Measurements from ENCODE around the gene SORCS3. TPM values are rescaled to one million over a fixed set of nuclear protein-coding genes. Genes with fewer than 3 reads are reported as not detected.

Gene SORCS3
- total and polyA plus RNA-seq, 2 of the 13 experiments (the other 11 are each of a cell fraction or from before 2014, with no cell fraction given) = 0.07 TPM; not detected in 1

- Histone ChIP-seq H3K27ac (ENCODE audit: extremely low read length, insufficient read depth, low read length) (no peak overlapping the region), H3K4me2 (ENCODE audit: low read depth, low read length) (no peak overlapping the region), H3K4me1 (ENCODE audit: insufficient read depth, low read length) (no peaks in the 10 kb centered on the region), H2AFZ (ENCODE audit: low read length) (no peak overlapping the region), H3K36me3 (replicated peaks in 1 of 2; ENCODE audit: control insufficient read depth in 1 of 2, insufficient read depth in 2 of 2, low read length in 2 of 2) (no peaks in the 10 kb centered on the region), H4K20me1 (ENCODE audit: insufficient read depth, low read length) (no peaks in the 10 kb centered on the region), H3K79me2 (ENCODE audit: insufficient read depth, low read length) (no peaks in the 10 kb centered on the region), H3K4me3 (replicated peaks in 1 of 3; ENCODE audit: insufficient read depth in 1 of 3, low read depth in 2 of 3, low read length in 3 of 3) (no peak overlapping the region), H3K27me3 (ENCODE audit: control insufficient read depth in 1 of 2, insufficient read depth in 2 of 2, low read length in 2 of 2) (no peaks in the 10 kb centered on the region), H3K9me3 (ENCODE audit: low read length) (peaks cover 87% of the 10 kb centered on the region), H3K9ac (ENCODE audit: insufficient read depth, low read depth, low read length) (no peak overlapping the region)
- CTCF ChIA-PET (ENCODE audit: low intra/inter-chr PET ratio, low total read pairs) = no interaction called here
- no peak for DNase-seq (ENCODE audit: low spot score)
- POLR2A ChIA-PET = no interaction called here
- no peak for ATAC-seq
- intact Hi-C loops (cut with micrococcal nuclease; ENCODE audit: unreplicated experiment) (no loop called here), in situ Hi-C loops (cut with HindIII; ENCODE audit: extremely low pct_ligation_motif_present, low pct_unique_long_range_greater_than_20kb) (no loop called here)
- no peak for TF ChIP-seq ZNF468 (CRISPR knock-in tag; IDR thresholded peaks at IDR 0.05)
- TF ChIP-seq HNRNPH1 (optimal IDR thresholded peaks at IDR 0.05; ENCODE audit: low read depth, low read length) = no peak
- no peak for TF ChIP-seq THYN1 (CRISPR knock-in tag; IDR thresholded peaks at IDR 0.05; ENCODE audit: borderline replicate concordance, low read depth)
- no peak for TF ChIP-seq MAFK (conservative IDR thresholded peaks at IDR 0.05 in 1 of 2, IDR thresholded peaks at IDR 0.05 in 1 of 2; ENCODE audit: low read length in 2 of 2)
- WGBS (ENCODE audit: low lambda C conversion rate) = 0% methylated on average over 1 of the region's 1 CpG
- BruUV-seq (replicated peaks) = no TSS peak
- no peak for FAIRE-seq
These were observed 529.4 kb downstream of the SORCS3 start for GRCh38 chr10:105170521-105170920.

GRCh38 chr10:105171945-105172344, 530.9 kb downstream of the SORCS3 start:
- POLR2A ChIA-PET = no interaction called here
- TF ChIP-seq SYNCRIP (IDR thresholded peaks at IDR 0.05; ENCODE audit: insufficient read depth, low read depth, low read length) (no peak), BCLAF1 (IDR thresholded peaks at IDR 0.05) (no peak), ZNF431 (CRISPR knock-in tag; IDR thresholded peaks at IDR 0.05; ENCODE audit: borderline replicate concordance, low read depth) (no peak), ZSCAN12 (CRISPR knock-in tag; IDR thresholded peaks at IDR 0.05) (no peak), ZNF20 (CRISPR knock-in tag; IDR thresholded peaks at IDR 0.05) (no peak), MBNL3 (CRISPR knock-in tag; conservative IDR thresholded peaks at IDR 0.05) (no peak), PRDM10 (CRISPR knock-in tag; IDR thresholded peaks at IDR 0.05; ENCODE audit: low read depth) (no peak), ZNF629 (CRISPR knock-in tag; conservative IDR thresholded peaks at IDR 0.05) (no peak)

More at GRCh38 chr10:105171945-105172344, 530.9 kb downstream of the SORCS3 start:
- Histone ChIP-seq H3K4me2 (ENCODE audit: low read depth, low read length) (no peak overlapping the region), H3K4me3 (replicated peaks in 1 of 3; ENCODE audit: insufficient read depth in 1 of 3, low read depth in 2 of 3, low read length in 3 of 3) (no peak overlapping the region), H4K20me1 (ENCODE audit: insufficient read depth, low read length) (no peaks in the 10 kb centered on the region), H3K9me3 (ENCODE audit: low read length) (peaks cover 85% of the 10 kb centered on the region), H2AFZ (ENCODE audit: low read length) (no peak overlapping the region), H3K9ac (ENCODE audit: insufficient read depth, low read depth, low read length) (no peak overlapping the region), H3K27ac (ENCODE audit: extremely low read length, insufficient read depth, low read length) (no peak overlapping the region), H3K79me2 (ENCODE audit: insufficient read depth, low read length) (no peaks in the 10 kb centered on the region), H3K36me3 (replicated peaks in 1 of 2; ENCODE audit: control insufficient read depth in 1 of 2, insufficient read depth in 2 of 2, low read length in 2 of 2) (no peaks in the 10 kb centered on the region), H3K4me1 (ENCODE audit: insufficient read depth, low read length) (no peaks in the 10 kb centered on the region), H3K27me3 (ENCODE audit: control insufficient read depth in 1 of 2, insufficient read depth in 2 of 2, low read length in 2 of 2) (no peaks in the 10 kb centered on the region)
- 51% methylated on average over 3 of the region's 3 CpGs for WGBS (ENCODE audit: low lambda C conversion rate)
- in situ Hi-C loops (cut with HindIII; ENCODE audit: extremely low pct_ligation_motif_present, low pct_unique_long_range_greater_than_20kb) (no loop called here), intact Hi-C loops (cut with micrococcal nuclease; ENCODE audit: unreplicated experiment) (no loop called here)
- no TSS peak for BruUV-seq (replicated peaks)
- DNase-seq (ENCODE audit: low spot score) (no peak), FAIRE-seq (no peak), ATAC-seq (no peak)
- CTCF ChIA-PET (ENCODE audit: low intra/inter-chr PET ratio, low total read pairs) = no interaction called here

All from HepG2 (cell line).